GM10847 (cell line): ENCODE results near the gene HMBS.

Experiments used
- POLR2A ChIP-seq: IDR thresholded peaks from 2 replicates; pipeline ENCODE4 v1.6.1; 2011; ENCODE audit not compliant: insufficient read length; ENCODE audit errors: extremely low read depth

HMBS gene

DNA sequence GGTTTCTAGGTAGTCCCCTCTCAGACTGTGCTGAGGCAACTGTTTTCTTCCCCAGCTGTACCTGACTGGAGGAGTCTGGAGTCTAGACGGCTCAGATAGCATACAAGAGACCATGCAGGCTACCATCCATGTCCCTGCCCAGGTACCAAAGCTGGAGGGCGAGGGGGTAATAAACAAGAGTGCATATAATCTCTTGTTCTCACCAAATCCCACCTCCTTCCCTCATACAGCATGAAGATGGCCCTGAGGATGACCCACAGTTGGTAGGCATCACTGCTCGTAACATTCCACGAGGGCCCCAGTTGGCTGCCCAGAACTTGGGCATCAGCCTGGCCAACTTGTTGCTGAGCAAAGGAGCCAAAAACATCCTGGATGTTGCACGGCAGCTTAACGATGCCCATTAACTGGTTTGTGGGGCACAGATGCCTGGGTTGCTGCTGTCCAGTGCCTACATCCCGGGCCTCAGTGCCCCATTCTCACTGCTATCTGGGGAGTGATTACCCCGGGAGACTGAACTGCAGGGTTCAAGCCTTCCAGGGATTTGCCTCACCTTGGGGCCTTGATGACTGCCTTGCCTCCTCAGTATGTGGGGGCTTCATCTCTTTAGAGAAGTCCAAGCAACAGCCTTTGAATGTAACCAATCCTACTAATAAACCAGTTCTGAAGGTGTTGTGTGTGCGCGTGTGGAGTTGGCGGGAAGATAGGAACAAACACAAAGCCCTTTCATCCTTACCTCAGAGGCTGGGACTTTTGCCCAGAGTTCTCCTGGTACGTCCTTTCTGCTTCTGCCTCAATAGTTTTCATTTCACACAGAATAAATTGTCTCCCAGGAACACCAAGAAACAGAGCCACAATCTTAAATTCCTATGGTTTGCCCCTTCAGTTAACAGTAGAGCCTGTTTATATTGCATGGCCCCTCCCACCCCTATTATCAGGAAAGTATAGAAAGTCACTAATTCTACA, 8.5 kb downstream of the HMBS start:
- no peak for TF ChIP-seq POLR2A

- TF ChIP-seq POLR2A = no peak
Measured at GRCh38 chr11:119093942-119094815, 9.5 kb downstream of the HMBS start.

- no peak for TF ChIP-seq POLR2A
Measured at GRCh38 chr11:119094816-119095065, 10.1 kb downstream of the HMBS start.

DNA sequence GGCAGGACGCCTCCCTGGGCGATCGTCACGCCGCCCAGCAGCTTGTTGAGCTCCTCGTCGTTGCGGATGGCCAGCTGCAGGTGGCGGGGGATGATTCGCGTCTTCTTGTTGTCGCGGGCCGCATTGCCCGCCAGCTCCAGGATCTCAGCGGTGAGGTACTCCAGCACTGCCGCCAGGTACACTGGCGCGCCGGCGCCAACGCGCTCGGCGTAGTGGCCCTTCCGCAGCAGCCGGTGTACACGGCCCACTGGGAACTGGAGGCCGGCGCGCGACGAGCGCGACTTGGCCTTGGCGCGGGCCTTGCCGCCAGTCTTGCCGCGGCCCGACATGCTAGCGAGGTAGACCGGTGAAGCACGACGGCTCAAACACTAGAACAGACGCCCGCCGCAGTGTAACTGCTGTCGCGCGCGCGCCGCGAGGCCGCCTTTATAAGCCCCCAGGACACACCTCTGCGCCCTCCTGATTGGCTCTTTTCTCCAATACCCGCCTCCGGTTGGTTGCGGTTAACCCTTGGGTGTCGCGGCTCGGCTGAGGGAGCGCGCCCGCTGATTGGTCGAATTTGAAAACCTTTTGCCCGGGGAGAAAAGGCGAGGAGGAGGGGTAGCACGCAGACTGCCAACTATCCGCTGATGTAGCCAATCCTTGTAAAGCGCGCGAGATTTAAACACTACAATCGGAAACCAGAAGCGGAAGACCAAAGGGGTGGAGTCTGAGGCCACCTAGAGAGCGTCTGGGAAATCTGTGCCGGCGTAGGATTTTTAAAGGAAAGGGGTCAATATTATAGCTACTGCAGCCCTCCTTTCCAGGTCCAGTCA, 10.6 kb downstream of the HMBS start:
- TF ChIP-seq POLR2A = peak; percentile 100

DNA sequence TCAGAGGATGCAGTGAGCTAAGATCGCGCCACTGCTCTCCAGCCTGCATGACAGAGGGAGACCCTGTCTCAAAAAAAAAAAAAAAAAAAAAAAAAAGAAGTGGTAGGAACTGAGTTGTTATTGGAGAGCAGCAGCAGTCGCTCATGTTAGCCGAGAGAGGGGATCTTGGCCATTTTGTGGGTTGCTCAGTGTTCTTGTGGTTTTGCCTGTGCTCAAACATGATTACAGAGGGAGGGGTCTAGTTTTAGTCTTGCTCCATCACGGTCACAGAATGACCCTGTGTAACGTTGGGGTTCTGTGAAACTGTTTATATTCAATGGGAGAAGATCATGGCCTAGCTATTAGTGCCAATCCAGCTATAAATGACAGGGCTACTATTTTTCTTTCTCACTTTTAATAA, 15.0 kb downstream of the HMBS start:
- no peak for TF ChIP-seq POLR2A

- TF ChIP-seq POLR2A = no peak
Measured at GRCh38 chr11:119100246-119100970, 15.7 kb downstream of the HMBS start.

GRCh38 chr11:119100994-119101758, 16.5 kb downstream of the HMBS start:
- no peak for TF ChIP-seq POLR2A

GRCh38 chr11:119101759-119102423, 17.2 kb downstream of the HMBS start, which contains the start of gene DPAGT1:
DPAGT1 (minus strand) TSS chr11:119101853; CDS start chr11:119101655, 198 bp downstream.
- TF ChIP-seq POLR2A = peak; percentile 10

DNA sequence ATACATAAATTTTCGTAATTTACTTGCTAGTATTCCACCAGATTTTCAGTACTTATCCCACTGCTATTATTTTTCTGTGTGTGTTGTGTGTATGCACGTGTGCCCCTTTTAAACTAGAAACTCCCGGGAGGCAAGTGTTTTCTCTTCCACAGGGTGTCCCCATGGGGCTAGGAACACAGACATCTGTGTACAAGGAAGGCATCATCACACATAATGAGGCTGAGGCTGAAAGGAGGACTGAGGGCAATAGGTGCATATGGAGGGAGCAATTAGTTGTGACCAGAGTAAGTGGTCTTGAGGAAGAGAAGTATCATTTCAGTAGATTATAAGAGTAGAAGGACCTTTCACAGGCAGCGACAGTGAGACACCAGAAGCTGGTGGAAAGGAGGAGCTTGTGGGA, 19.1 kb downstream of the HMBS start:
- no peak for TF ChIP-seq POLR2A

DNA sequence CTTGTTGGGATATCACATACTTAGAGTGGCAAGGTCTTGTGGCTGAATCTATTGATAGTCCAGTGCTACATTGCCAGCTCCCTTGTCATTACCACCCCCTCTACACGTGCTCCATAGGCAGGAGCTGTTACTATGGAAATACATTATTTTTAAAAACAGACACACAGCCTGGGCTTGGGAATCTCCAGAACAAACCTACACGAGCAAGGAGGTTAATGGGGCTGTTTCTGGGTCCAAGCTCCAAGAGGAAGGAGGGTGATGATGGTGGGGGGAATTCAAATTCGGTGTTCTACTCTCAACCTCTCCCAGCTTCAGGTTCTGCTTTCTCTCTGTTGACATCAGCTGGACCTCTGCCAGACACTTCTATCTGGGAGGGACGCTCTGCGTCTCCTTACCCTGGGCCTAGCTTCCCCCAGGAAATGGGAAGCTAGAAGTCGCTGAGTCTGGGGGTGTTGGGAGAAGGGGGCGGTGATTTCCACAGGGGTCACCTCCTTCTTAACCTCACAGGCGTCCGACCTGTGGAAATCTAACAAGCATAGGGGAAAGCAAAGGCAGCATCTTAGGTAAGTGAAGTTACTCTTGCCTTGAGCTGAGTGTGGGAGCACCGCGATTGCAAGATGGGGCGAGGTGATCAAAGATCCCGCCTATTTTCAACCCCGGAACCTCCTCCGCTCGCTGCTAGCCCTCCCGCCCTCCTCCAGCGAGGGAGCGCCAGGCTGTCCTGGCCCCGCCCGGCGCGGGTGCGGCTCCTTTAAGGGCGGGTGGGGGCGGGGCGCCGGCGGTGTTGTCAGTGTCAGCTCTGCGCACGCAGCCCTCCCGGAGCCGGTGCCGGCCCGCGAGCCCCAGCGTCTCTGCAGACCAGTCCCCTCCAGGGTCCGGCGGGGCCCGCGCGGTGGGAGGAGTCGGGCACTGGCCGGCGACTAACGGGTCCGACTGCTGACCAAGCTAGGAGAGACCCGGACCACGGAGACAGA, 22.2 kb downstream of the HMBS start, which contains the start of gene C2CD2L:
C2CD2L (plus strand) TSS at position 781 of the 974 bp plus-strand sequence. CDS start 398 bp downstream, outside the sequence.
- TF ChIP-seq POLR2A = peak; percentile 33

DNA sequence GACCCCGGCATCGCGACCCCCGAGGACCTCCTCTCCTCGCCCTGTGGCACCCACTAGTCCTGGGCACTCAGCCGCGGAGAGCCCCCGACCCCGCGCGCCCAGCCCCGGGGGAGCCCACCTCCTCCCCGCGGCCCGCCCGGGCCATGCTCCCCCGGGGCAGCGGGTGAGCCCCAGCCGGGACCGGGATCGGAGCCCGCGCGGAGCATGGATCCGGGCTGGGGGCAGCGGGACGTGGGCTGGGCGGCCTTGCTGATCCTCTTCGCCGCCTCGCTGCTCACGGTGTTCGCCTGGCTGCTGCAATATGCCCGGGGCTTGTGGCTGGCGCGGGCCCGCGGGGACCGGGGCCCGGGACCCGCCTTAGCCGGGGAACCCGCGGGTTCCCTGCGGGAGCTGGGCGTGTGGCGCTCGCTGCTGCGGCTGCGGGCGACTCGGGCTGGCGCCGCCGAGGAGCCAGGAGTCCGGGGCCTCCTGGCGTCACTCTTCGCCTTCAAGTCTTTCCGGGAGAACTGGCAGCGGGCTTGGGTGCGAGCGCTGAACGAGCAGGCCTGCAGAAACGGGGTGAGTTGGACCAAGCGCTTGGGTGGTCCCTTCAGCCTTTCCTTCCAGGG, 23.0 kb downstream of the HMBS start:
- peak; percentile 0 for TF ChIP-seq POLR2A
